ENCODE measurements around the gene WDR31.

WDR31 gene

DNA sequence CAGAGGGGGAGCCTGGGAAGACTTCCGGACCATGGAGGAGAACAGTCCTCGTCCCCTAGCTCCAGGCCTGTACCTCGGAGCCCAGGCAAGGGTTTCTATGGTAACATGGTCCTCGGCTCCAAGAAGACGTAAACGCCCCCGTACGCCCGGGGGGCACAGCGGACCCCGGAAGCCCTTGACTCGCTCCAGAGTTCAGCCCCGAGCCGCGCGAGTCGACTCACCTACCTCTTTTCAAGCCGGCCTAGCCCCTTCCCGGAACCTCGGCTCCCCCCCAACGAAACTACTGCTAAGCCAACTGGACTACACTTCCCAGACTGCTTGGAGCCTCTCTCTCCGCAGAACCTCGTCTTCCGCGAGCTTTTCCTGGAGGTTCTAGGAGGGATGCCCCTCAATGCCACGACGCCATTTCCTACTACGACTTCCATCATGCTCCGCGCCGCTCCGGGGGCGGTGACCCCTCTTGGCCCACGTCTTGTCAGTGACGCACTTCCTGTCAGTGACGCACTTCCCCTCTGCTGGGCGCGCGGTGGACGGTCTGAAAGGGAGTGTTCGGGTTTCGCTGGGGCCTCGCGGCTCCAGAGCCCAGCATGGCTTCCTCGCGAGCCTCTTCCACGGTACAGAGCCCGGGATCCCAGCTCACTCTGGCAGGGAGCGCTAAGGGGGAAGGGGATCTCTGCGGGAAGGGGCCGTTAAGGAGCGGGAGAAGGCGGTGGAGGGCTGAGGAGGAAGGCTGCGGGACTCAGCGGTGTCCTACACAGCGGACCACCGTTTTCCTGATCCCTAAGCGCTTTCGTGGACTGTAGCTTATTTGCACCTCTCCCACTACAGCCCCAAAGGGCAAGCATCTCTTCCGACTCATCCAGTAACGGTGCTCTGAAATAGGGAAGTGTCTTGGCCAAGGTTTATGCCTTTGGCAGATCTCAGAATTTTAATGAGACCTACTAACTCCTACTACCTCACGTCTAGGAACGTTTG lies 64.6 kb downstream of the WDR31 start, which contains the start of the genes CDC26 and PRPF4:
Gene CDC26, minus strand, starts transcription at position 416 of the 975 bp plus-strand sequence. CDS start 3,065 bp downstream, outside the sequence.
Gene PRPF4, plus strand, starts transcription at position 502 of the 975 bp plus-strand sequence. Its CDS starts 86 bp downstream, at position 588.
- TF ChIP-seq, protein P1, sequence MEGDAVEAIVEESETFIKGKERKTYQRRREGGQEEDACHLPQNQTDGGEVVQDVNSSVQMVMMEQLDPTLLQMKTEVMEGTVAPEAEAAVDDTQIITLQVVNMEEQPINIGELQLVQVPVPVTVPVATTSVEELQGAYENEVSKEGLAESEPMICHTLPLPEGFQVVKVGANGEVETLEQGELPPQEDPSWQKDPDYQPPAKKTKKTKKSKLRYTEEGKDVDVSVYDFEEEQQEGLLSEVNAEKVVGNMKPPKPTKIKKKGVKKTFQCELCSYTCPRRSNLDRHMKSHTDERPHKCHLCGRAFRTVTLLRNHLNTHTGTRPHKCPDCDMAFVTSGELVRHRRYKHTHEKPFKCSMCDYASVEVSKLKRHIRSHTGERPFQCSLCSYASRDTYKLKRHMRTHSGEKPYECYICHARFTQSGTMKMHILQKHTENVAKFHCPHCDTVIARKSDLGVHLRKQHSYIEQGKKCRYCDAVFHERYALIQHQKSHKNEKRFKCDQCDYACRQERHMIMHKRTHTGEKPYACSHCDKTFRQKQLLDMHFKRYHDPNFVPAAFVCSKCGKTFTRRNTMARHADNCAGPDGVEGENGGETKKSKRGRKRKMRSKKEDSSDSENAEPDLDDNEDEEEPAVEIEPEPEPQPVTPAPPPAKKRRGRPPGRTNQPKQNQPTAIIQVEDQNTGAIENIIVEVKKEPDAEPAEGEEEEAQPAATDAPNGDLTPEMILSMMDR (conservative IDR thresholded peaks at IDR 0.05), result no peak
- TF ChIP-seq ZFX (IDR thresholded peaks at IDR 0.05), result peak; percentile 50; the same call in 1 of the 2 replicates
- peak within 1 kb of the TSS; percentile 88 for H3K27ac ChIP-seq

DNA sequence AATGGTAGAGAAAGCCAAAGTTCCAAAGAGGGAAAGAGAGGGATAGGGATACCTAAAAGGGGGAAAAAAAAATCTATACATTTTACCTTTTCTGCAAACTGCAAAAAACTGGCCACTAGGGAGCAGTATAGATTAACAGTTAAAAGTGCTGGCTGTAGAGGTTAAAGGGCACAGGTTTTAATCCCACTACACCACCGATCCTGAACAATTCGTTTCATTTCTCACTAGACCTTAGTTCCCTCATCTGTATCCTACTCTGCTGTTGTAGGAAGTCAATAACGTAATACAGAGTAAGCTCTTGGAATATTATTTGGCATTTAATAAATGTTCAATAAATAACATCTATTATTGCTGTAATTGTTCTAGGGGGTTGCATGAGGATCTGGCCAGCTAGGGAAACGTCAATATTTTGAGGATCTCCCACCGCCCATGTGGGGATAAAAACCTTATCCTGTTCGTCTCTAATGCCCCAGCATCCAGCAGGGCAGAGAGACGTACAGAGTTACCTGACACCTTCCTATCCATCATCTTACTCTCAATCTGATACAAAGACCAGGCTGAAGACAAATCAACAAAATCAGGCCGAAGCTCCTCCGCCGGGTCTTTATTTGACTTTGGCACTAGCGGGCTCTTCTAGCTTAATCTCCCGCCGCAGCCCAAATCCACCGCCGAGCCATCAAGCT lies 65.5 kb downstream of the WDR31 start:
- H3K27ac ChIP-seq, result peak overlapping the region; percentile 88
- TF ChIP-seq, protein P1 (conservative IDR thresholded peaks at IDR 0.05), result peak; percentile 88
- no peak for TF ChIP-seq ZFX (IDR thresholded peaks at IDR 0.05)

DNA sequence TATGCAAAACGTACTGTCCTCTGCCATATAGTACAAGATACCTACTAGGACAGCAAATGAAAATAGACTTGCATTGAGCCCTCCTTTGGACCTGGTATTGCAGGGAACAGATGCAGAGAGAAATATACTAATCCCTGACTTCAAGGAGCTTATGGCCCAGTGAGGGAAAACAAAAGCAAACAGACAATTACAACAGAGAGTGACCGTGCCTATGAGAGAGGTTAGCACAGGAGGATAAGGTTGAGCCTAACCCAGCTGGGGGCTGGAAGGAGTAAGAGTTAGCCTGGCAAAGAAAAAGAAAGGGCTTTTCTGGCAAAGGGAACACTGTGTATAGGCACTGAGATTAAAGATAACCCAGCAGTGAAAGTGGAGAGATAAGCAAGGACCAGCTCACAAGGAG lies 70.2 kb downstream of the WDR31 start:
- no peak overlapping the region for H3K27ac ChIP-seq
- no peak for TF ChIP-seq ZFX (IDR thresholded peaks at IDR 0.05)
- TF ChIP-seq, protein P1 (conservative IDR thresholded peaks at IDR 0.05), result no peak

GRCh38 chr9:113269355-113269754 lies 70.7 kb downstream of the WDR31 start:
- H3K27ac ChIP-seq, result no peak overlapping the region
- TF ChIP-seq ZFX (IDR thresholded peaks at IDR 0.05), result no peak
- TF ChIP-seq, protein P1 (conservative IDR thresholded peaks at IDR 0.05), result no peak

GRCh38 chr9:113267911-113268566 lies 72.0 kb downstream of the WDR31 start:
- no peak for TF ChIP-seq ZFX (IDR thresholded peaks at IDR 0.05)
- TF ChIP-seq, protein P1 (conservative IDR thresholded peaks at IDR 0.05), result no peak
- no peak overlapping the region for H3K27ac ChIP-seq

DNA sequence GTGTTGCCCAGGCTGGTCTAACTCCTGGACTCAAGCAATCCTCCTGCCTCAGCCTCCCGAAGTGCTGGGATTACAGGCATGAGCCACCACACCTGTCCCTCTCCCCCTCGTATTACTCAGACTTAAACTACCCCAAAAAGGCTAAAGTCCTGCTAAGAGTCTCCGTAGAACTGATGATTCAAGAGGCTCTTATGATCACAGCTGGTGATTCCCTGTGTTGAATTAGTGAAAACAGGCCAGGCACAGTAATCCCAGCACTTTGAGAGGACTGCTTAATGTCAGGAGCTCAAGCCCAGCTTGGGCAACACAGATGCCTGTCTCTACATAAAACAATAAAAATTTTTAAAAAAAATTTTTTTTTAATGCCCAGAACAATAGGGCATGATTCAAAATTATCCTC lies 73.9 kb downstream of the WDR31 start:
- TF ChIP-seq ZFX (IDR thresholded peaks at IDR 0.05), result no peak
- TF ChIP-seq, protein P1 (conservative IDR thresholded peaks at IDR 0.05), result no peak
- H3K27ac ChIP-seq, result no peak overlapping the region

Data from C4-2B (cell line).